AG04450 (cell line): ENCODE measurements around the gene SPTSSB. TPM values are rescaled to one million over a fixed set of nuclear protein-coding genes. Genes with fewer than 3 reads are reported as not detected.

ENCODE experiments used
- CTCF ChIA-PET: fragments of 300-600, 350-600 bp; formaldehyde crosslinking; extraction: SDS; loops from one replicate; lab custom pipeline; 2022; ENCODE audit warnings: antibody characterized with exemption, inconsistent platforms; lab: Charles Lee
- POLR2A ChIA-PET: fragments of 350-600 bp; formaldehyde crosslinking; extraction: SDS; loops from one replicate; lab custom pipeline; 2021; ENCODE audit warnings: antibody characterized with exemption, inconsistent platforms; lab: Yijun Ruan, JAX
- DNase-seq: peaks from one replicate; pipeline ENCODE4 v3.0.0-alpha.2; 2011; ENCODE audit warnings: low read depth, low spot score
- H3K27ac ChIP-seq: one replicate; pipeline ENCODE4 v1.5.1; 2012; ENCODE audit warnings: low read depth, low read length, control low read depth
- H3K27me3 ChIP-seq: one replicate; pipeline ENCODE4 v1.6.0; 2012; ENCODE audit warnings: low read length; ENCODE audit not compliant: control insufficient read depth, insufficient read depth
- H3K4me3 ChIP-seq: 2 replicates; pipeline ENCODE4 v1.5.1; 2011; ENCODE audit warnings: mild to moderate bottlenecking, low read depth, low read length, control low read depth
- H3K9me3 ChIP-seq: 2 replicates; pipeline ENCODE4 v1.5.1; 2012; ENCODE audit warnings: low read length; ENCODE audit not compliant: control insufficient read depth, insufficient read depth
- CTCF ChIP-seq: IDR thresholded peaks from 2 replicates; pipeline ENCODE4 v1.5.1; 2011; ENCODE audit warnings: low read depth, low read length, control low read depth, inconsistent platforms
- polyA plus RNA-seq: library from polyadenylated mRNA; depleted of rRNA; stranded (reverse); fragments of >200 nt; gene quantifications from 2 replicates; pipeline ENCODE4 v1.2.3, GENCODE V29; 2011

Gene SPTSSB
- polyA plus RNA-seq, 1 experiment, result not detected

DNA sequence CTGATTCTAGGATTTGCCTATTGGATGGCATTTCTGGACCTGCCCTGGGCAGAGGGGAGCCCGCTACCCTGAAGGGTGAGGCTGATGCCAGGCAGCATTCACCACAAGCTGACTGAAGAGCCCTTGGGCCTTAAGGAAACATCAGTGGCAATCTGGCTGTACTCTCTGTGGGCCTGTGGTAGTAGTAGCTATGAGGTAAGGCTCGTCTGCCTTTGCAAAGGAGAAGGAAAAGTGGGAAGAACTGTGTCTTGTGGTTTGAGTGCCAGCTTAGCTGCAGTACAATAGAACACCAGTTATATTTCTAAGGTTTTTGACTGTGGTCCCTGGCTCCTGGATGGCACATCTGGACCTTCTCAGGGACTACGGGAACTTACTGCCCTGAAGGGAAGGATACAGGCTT lies 51.5 kb downstream of the SPTSSB start:
- POLR2A ChIA-PET, result no interaction called here
- TF ChIP-seq CTCF, result no peak
- no peak overlapping the region for H3K4me3 ChIP-seq
- no peak for DNase-seq
- H3K27me3 ChIP-seq, result no peaks in the 10 kb centered on the region
- no peaks in the 10 kb centered on the region for H3K9me3 ChIP-seq
- CTCF ChIA-PET, result no interaction called here
- no peak overlapping the region for H3K27ac ChIP-seq

GRCh38 chr3:161317077-161317476 lies 54.2 kb downstream of the SPTSSB start:
- POLR2A ChIA-PET, result interaction anchor here (0.7 kb wide), 1 partner anchor 99 kb away, joined by 3 read pairs; no protein-coding TSS in a partner anchor
- DNase-seq, result no peak
- TF ChIP-seq CTCF, result no peak
- no peaks in the 10 kb centered on the region for H3K27me3 ChIP-seq
- no peaks in the 10 kb centered on the region for H3K9me3 ChIP-seq
- H3K27ac ChIP-seq, result no peak overlapping the region
- CTCF ChIA-PET, result no interaction called here
- no peak overlapping the region for H3K4me3 ChIP-seq

DNA sequence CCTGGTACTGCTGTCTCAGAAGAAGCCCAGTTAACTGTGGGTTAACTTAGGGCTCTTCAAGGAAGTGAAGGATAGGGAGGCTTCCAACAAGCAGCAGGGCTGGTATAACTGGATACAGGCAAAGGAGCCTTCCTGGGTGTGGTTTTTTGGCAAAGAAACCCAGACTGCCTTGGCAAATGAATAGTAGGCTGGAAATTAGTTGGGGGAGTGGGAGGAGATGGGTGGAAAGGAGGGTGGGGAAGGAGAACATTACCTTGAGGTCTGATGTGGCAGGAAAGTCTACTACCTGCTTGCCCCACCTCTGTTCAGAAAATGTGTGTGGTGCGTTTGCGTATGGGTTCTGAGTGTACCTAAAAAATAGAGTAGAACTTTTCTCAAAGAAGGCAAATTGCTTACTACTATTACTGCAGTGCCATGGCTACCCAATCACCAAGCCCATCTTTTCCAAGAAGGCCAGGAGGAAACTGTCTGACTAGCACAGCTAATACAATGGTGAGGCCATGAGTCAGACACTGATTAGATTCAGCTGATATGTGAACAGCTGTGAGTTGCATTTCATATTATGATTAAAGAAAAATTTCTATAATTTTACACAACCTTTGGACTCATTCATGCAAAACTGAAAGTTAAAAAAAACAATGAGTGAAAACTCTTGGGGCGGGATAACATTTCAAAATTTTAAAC lies 55.2 kb downstream of the SPTSSB start:
- no peak for DNase-seq
- ChIA-PET POLR2A (no interaction called here), CTCF (no interaction called here)
- Histone ChIP-seq H3K4me3 (no peak overlapping the region), H3K9me3 (no peaks in the 10 kb centered on the region), H3K27ac (no peak overlapping the region), H3K27me3 (no peaks in the 10 kb centered on the region)
- no peak for TF ChIP-seq CTCF

- H3K9me3 ChIP-seq, result no peaks in the 10 kb centered on the region
- H3K27ac ChIP-seq, result no peak overlapping the region
- TF ChIP-seq CTCF, result no peak
- POLR2A ChIA-PET, result no interaction called here
- CTCF ChIA-PET, result no interaction called here
- no peaks in the 10 kb centered on the region for H3K27me3 ChIP-seq
- no peak overlapping the region for H3K4me3 ChIP-seq
- no peak for DNase-seq
Observed at GRCh38 chr3:161314836-161315395, 56.4 kb downstream of the SPTSSB start.

GRCh38 chr3:161310649-161311423 lies 60.5 kb downstream of the SPTSSB start:
- DNase-seq, result no peak
- no peaks in the 10 kb centered on the region for H3K27me3 ChIP-seq
- ChIA-PET CTCF (interaction anchor here (0.6 kb wide), 1 partner anchor 10 kb away, joined by 3 read pairs; no protein-coding TSS in a partner anchor), POLR2A (no interaction called here)
- TF ChIP-seq CTCF, result no peak
- no peak overlapping the region for H3K27ac ChIP-seq
- H3K4me3 ChIP-seq, result no peak overlapping the region
- H3K9me3 ChIP-seq, result no peaks in the 10 kb centered on the region; the same call in 1 of the 2 replicates
